ENCODE results near the gene ZHX3.

ZHX3 gene

DNA sequence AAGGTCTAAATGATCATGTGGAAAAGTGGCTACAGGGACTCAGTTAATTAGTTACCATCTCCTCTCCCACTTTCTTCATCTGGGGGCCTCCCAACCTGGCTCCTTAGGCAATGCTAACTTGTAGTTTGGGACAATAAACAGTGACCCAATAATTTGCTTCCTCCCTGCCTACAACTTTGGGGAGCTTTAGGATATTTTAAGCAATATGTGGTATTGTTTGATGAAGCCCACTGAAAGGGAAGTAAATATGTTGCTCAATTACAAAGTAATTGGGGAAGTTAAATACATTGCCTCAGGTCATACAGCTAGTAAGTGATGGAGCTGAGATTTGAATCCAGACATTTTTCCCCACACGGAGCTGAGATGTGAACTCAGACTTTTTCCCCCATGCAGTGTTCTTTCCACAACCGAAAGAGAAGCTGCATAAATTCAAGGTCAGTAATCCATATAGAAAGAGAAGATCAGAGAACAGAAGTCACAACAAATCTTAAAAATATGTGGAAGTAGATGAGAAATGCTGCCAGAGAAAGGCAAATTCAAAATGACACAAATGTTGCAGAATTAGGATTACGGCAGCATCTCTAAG is 26.6 kb downstream of the ZHX3 start:
- Histone ChIP-seq H3K27me3 (ENCODE audit: insufficient read depth, low read length) (no peaks in the 10 kb centered on the region), H3K4me3 (ENCODE audit: low read length) (no peak overlapping the region), H2AFZ (ENCODE audit: low read depth, low read length) (no peak overlapping the region), H3K9me3 (ENCODE audit: low read length) (peaks cover 7% of the 10 kb centered on the region), H3K36me3 (ENCODE audit: insufficient read depth, low read length) (no peaks in the 10 kb centered on the region), H3K4me1 (ENCODE audit: insufficient read depth, low read length) (peaks cover 13% of the 10 kb centered on the region)

DNA sequence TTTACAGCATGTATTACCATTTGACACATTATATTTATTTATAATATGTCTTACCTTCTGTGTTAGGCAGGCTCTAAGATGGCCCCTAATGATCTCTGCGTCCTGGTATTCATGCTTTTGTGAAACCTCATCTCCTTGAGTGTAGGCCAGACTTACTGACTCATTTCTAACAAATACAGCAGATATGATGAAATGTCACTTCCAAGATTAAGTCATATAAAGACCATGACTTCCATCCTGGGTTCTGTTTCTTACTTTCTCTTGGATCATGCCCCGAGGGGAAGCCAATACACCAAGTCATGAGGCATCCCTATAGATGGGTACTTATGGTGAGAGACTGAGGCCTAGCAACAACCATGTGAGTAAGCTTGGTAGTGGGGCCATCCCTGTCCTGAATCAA is 30.2 kb downstream of the ZHX3 start:
- no peaks in the 10 kb centered on the region for H3K27me3 ChIP-seq (ENCODE audit: insufficient read depth, low read length)
- H3K36me3 ChIP-seq (ENCODE audit: insufficient read depth, low read length): no peaks in the 10 kb centered on the region

DNA sequence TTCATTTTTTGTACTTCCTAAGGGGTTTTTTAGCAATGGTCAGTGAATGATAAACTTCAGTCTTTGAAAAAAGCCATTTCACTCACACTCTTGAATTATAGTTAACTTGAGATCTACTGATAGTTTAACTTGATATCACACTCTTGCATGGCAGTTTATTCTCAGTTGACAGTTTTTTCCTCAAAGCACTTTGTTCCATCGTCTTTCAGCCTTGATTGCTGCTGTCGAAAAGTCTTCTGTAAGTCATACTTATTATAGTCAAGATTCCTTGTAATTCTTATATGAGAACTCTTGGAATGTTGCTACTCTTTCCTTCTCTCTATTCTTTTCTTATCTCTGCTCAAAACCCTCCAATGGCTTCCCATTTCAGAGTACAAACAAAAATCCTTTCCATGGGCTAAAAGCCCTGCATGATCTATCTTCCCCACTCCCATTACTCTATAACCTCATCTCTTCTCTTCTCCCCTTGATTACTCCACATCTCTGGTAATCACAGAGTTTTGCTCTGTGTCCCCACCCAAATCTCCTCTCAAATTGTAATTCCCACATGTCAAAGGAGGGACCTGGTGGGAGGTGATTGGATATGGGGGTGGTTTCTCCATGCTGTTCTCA is 31.2 kb downstream of the ZHX3 start:
- H3K9me3 ChIP-seq (ENCODE audit: low read length): peaks cover 7% of the 10 kb centered on the region
- H3K4me3 ChIP-seq (ENCODE audit: low read length): no peak overlapping the region
- H3K4me1 ChIP-seq (ENCODE audit: insufficient read depth, low read length): peaks cover 3% of the 10 kb centered on the region
- no peaks in the 10 kb centered on the region for H3K36me3 ChIP-seq (ENCODE audit: insufficient read depth, low read length)
- H3K27me3 ChIP-seq (ENCODE audit: insufficient read depth, low read length): no peaks in the 10 kb centered on the region
- no peak overlapping the region for H2AFZ ChIP-seq (ENCODE audit: low read depth, low read length)

More for the DNA sequence above, 30.2 kb downstream of the ZHX3 start:
- Histone ChIP-seq H3K4me1 (ENCODE audit: insufficient read depth, low read length) (peaks cover 3% of the 10 kb centered on the region), H2AFZ (ENCODE audit: low read depth, low read length) (no peak overlapping the region), H3K9me3 (ENCODE audit: low read length) (peaks cover 7% of the 10 kb centered on the region), H3K4me3 (ENCODE audit: low read length) (no peak overlapping the region)

DNA sequence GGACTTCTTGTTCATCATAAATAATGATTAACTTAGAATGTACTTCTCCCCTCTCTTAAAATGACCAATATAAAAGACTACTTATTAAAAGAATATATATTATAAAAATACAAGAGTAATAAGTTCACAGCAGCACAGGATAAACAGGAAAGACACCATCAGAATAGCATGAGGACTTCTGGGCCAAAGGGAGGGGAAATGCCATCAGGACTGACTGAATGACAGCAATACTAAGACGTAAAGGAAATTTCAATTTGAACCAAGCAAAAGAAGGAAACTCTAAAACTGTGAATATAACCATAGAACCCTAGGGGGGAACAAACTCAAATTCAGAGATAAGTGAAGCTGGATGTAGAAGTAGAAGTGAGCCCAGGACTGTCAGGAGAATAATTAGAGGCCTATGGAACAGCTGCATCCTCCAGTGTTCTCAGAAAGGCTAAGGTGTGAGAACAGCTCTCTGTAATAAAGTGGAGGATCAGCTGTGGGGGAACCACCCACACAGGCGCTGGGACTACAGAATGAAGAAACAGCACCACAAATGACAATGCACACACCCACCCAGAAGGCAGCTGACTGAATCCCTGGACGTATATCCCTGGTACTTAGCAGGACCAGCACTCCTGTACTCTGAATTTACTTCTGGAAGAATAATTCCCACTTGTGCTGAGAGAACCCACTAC is 37.8 kb downstream of the ZHX3 start:
- Histone ChIP-seq H3K9me3 (ENCODE audit: low read length) (no peaks in the 10 kb centered on the region), H3K4me1 (ENCODE audit: insufficient read depth, low read length) (no peaks in the 10 kb centered on the region), H3K36me3 (ENCODE audit: insufficient read depth, low read length) (no peaks in the 10 kb centered on the region), H3K4me3 (ENCODE audit: low read length) (no peak overlapping the region), H3K27me3 (ENCODE audit: insufficient read depth, low read length) (no peaks in the 10 kb centered on the region), H2AFZ (ENCODE audit: low read depth, low read length) (no peak overlapping the region)

DNA sequence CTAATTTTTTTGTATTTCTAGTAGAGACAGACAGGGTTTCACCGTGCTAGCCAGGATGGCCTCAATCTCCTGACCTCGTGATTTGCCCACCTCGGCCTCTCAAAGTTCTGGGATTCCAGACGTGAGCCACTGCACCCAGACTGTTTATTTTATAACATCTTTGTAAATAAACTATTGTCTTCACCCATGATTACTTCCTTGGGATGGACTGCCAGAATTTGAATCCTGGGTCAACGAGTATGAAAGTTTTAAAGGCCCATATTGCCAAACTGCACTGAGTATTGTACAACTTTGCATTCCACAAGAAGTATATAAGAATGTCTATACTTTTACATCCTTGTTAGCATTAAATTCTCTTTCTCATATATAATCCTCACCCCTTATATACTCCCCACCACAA is 38.6 kb downstream of the ZHX3 start:
- no peak overlapping the region for H3K4me3 ChIP-seq (ENCODE audit: low read length)
- no peaks in the 10 kb centered on the region for H3K27me3 ChIP-seq (ENCODE audit: insufficient read depth, low read length)
- no peak overlapping the region for H2AFZ ChIP-seq (ENCODE audit: low read depth, low read length)
- H3K4me1 ChIP-seq (ENCODE audit: insufficient read depth, low read length): no peaks in the 10 kb centered on the region
- H3K9me3 ChIP-seq (ENCODE audit: low read length): no peaks in the 10 kb centered on the region
- H3K36me3 ChIP-seq (ENCODE audit: insufficient read depth, low read length): no peaks in the 10 kb centered on the region

DNA sequence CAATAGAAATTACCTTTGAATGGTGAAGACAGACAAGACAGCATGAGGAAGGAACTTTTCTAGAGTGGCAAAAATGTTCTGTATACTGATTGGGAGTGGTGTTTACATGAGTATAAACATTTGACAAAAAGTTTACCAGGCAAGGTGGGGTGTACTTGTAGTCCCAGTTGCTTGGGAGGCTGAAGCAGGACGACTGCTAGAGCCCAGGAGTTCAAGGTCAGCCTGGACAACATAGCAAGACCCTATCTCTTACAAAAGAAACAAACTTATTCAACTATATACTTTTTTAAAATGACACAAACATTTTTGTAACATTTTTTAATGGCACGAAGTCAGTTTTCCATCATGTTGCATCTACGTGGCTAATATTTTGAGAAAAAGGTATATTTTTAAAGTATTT is 40.5 kb downstream of the ZHX3 start:
- Histone ChIP-seq H3K4me1 (ENCODE audit: insufficient read depth, low read length) (no peaks in the 10 kb centered on the region), H2AFZ (ENCODE audit: low read depth, low read length) (no peak overlapping the region), H3K36me3 (ENCODE audit: insufficient read depth, low read length) (no peaks in the 10 kb centered on the region), H3K4me3 (ENCODE audit: low read length) (no peak overlapping the region), H3K9me3 (ENCODE audit: low read length) (no peaks in the 10 kb centered on the region), H3K27me3 (ENCODE audit: insufficient read depth, low read length) (no peaks in the 10 kb centered on the region)

DNA sequence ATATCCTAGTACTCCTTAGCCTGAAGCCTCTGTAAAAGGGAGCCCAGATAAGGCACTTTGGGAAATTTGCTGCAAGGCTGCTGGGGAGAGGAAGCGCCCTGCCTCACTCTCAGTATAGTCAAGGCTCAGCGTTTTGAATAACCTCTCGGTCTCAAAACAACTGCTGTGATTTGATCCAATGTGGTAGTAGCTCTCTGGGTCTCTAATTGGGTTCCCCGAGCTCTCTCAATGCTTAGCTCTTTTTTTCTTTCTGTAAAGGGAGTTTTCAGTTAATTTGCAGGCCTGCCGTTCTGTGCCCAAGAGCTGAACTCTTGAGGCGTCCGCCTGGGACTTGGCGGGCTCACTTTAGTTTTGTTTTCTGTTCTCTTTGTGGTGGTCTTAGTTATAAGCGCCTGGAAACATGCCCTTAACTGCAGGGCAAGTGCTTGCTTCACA is 41.2 kb downstream of the ZHX3 start:
- H3K27me3 ChIP-seq (ENCODE audit: insufficient read depth, low read length): no peaks in the 10 kb centered on the region
- no peak overlapping the region for H3K4me3 ChIP-seq (ENCODE audit: low read length)
- no peaks in the 10 kb centered on the region for H3K36me3 ChIP-seq (ENCODE audit: insufficient read depth, low read length)
- H2AFZ ChIP-seq (ENCODE audit: low read depth, low read length): no peak overlapping the region
- H3K4me1 ChIP-seq (ENCODE audit: insufficient read depth, low read length): no peaks in the 10 kb centered on the region
- no peaks in the 10 kb centered on the region for H3K9me3 ChIP-seq (ENCODE audit: low read length)

DNA sequence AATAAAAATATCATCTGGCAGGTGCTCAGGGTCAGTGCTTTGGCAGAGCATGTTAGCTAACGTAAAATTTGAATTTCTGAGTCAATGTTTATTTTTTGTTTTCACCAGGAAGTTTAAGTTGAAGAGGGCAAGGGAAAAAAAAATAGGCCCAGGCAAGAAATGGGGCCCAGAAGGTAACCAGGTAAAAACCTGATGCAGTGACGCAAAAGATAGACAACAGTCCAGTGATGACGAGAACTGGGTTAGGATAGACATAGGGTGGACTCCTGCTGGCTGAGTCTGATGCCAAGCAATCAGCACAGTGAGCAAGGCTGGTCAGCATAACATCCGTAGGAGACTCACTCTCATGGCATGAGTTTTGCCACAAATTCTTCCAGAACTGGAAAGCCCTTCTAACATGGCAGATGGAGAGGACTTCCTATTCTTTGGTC is 42.2 kb downstream of the ZHX3 start:
- no peaks in the 10 kb centered on the region for H3K9me3 ChIP-seq (ENCODE audit: low read length)
- H2AFZ ChIP-seq (ENCODE audit: low read depth, low read length): no peak overlapping the region
- no peaks in the 10 kb centered on the region for H3K4me1 ChIP-seq (ENCODE audit: insufficient read depth, low read length)
- H3K27me3 ChIP-seq (ENCODE audit: insufficient read depth, low read length): no peaks in the 10 kb centered on the region
- H3K4me3 ChIP-seq (ENCODE audit: low read length): no peak overlapping the region
- H3K36me3 ChIP-seq (ENCODE audit: insufficient read depth, low read length): no peaks in the 10 kb centered on the region

DNA sequence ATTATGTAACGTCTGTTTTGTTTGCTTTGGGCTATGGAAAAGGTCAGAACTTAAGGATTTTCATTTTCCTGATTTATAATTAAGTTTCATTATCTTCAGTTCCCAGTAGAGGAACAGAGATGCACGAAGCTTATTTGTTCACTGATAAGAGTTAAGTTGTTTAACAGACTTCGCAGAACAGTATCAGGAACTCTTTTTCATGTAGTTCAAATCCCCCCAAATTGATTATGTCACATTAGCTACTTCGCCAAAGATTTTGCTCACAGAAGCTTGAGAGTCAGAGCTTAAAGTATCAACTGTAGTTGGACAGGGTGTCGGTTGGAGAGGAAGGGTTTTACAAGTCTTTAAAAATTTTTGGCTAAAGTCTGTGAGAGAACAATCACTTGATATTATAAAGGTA is 43.4 kb downstream of the ZHX3 start:
- no peaks in the 10 kb centered on the region for H3K4me1 ChIP-seq (ENCODE audit: insufficient read depth, low read length)
- H3K4me3 ChIP-seq (ENCODE audit: low read length): no peak overlapping the region
- H3K9me3 ChIP-seq (ENCODE audit: low read length): no peaks in the 10 kb centered on the region
- H3K36me3 ChIP-seq (ENCODE audit: insufficient read depth, low read length): no peaks in the 10 kb centered on the region
- H3K27me3 ChIP-seq (ENCODE audit: insufficient read depth, low read length): no peaks in the 10 kb centered on the region
- no peak overlapping the region for H2AFZ ChIP-seq (ENCODE audit: low read depth, low read length)

DNA sequence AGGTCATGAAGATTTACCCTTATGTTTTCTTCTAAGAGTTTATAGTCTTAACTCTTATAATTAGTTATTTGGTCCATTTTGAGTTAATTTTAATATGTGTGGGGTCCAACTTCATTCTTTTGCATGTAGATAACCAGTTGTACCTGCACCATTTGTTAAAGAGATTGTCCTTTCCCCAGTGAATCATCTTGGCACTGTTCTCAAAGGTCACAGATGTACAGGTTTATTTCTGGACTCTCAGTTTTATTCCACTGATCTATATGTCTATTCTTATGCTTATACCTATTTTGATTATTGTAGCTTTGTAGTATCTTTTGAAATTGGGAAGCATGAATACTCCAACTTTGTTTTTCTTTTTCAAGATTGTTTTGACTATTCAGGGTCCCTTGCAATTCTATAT is 44.1 kb downstream of the ZHX3 start:
- Histone ChIP-seq H3K9me3 (ENCODE audit: low read length) (no peaks in the 10 kb centered on the region), H2AFZ (ENCODE audit: low read depth, low read length) (no peak overlapping the region), H3K4me3 (ENCODE audit: low read length) (no peak overlapping the region), H3K4me1 (ENCODE audit: insufficient read depth, low read length) (no peaks in the 10 kb centered on the region), H3K36me3 (ENCODE audit: insufficient read depth, low read length) (no peaks in the 10 kb centered on the region), H3K27me3 (ENCODE audit: insufficient read depth, low read length) (no peaks in the 10 kb centered on the region)

DNA sequence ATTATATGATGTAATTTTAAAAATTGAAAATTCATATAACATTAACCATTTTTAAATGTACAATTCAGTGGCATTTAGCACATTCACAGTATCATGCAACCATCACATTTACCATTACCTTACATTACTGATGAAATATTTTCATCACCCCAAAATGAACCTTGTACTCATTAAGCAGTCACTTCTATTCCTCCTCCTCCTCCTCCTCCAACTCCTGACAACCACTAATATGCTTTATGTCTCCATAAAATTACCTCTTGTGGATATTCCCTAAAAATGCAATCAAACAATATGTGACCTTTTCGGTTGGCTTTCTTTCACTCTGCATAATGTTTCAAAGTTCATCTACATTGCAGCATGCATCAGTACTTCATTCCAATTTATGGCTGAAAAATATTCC is 45.2 kb downstream of the ZHX3 start:
- H3K36me3 ChIP-seq (ENCODE audit: insufficient read depth, low read length): no peaks in the 10 kb centered on the region
- H2AFZ ChIP-seq (ENCODE audit: low read depth, low read length): no peak overlapping the region
- H3K4me3 ChIP-seq (ENCODE audit: low read length): no peak overlapping the region
- no peaks in the 10 kb centered on the region for H3K27me3 ChIP-seq (ENCODE audit: insufficient read depth, low read length)
- H3K9me3 ChIP-seq (ENCODE audit: low read length): no peaks in the 10 kb centered on the region
- peaks cover 3% of the 10 kb centered on the region for H3K4me1 ChIP-seq (ENCODE audit: insufficient read depth, low read length)

DNA sequence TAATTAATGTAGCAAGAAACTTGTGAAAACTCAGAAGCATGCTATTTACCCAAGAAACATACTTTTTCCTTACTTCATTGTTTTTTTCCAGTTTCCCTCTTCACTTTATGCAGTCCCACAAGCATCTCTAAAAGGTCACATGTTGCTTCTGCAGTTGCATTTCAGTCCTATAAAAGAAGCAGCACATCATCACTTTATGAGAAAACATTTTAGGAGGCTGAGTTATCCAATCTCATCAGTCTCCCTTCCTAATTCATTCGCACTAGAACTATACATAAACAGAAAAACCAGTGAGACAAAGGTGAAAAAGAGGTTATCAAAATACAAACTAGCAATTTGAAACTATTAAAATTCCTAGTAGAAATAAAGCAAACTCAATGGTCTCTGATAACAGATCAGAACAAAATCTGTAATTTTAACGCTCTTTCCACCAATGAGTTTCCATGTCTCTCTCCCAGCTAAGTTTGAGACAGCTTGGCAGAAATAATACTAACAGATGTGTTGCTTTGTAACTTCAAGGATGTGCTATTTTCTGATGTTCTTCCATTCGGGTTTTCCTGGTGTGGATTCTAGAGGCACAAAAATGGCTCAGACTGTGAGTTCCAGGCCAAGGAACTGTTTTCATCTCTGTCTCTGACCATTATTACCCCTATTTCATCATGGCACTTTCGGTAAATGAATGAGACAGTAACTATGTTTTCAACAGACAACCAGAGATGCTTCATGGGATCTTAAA is 48.4 kb downstream of the ZHX3 start:
- no peaks in the 10 kb centered on the region for H3K9me3 ChIP-seq (ENCODE audit: low read length)
- no peak overlapping the region for H2AFZ ChIP-seq (ENCODE audit: low read depth, low read length)
- H3K4me3 ChIP-seq (ENCODE audit: low read length): no peak overlapping the region
- H3K4me1 ChIP-seq (ENCODE audit: insufficient read depth, low read length): peaks cover 3% of the 10 kb centered on the region
- no peaks in the 10 kb centered on the region for H3K36me3 ChIP-seq (ENCODE audit: insufficient read depth, low read length)
- no peaks in the 10 kb centered on the region for H3K27me3 ChIP-seq (ENCODE audit: insufficient read depth, low read length)

DNA sequence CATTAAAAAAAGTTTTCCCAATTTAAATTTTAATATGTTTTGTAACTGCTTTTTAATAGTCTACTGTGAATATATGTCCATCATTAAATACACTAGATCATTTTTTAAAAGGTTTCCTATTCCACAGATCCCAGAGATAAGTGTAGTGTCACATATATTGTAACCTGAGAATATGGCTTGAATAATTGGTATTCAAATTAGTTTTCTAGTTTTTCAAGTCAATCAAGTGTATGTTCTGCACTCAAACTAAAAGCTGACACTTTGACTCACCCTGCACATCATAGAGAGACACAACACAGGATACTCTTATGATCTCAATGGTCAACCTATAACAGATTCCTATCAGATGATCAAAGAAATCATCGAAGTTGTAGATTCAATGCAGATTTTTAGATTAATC is 49.1 kb downstream of the ZHX3 start:
- Histone ChIP-seq H3K4me3 (ENCODE audit: low read length) (no peak overlapping the region), H2AFZ (ENCODE audit: low read depth, low read length) (no peak overlapping the region), H3K36me3 (ENCODE audit: insufficient read depth, low read length) (no peaks in the 10 kb centered on the region), H3K4me1 (ENCODE audit: insufficient read depth, low read length) (peaks cover 3% of the 10 kb centered on the region), H3K9me3 (ENCODE audit: low read length) (no peaks in the 10 kb centered on the region), H3K27me3 (ENCODE audit: insufficient read depth, low read length) (no peaks in the 10 kb centered on the region)

Data from neuron (in vitro differentiated cells).